HCT116 (cell line): ENCODE results near the gene F2R. TPM values are rescaled to one million over a fixed set of nuclear protein-coding genes. Genes with fewer than 3 reads are reported as not detected.

Experiments
- ATAC-seq: fragments of 200-7000 bp; cut with Tn5 transposase; 2 replicates; pipeline ENCODE4 v1.9.1; 2020; ENCODE audit warnings: mild to moderate bottlenecking, moderate library complexity
- BruUV-seq: library from RNA; stranded (reverse); fragments of 400-500 nt; replicated peaks from 2 replicates; lab custom pipeline; 2021; lab: Mats Ljungman, UMichigan
- CTCF ChIA-PET: fragments of 300-600 bp; sonication (Branson Sonifier 250); formaldehyde crosslinking; loops from one replicate; lab custom pipeline; 2021; ENCODE audit warnings: antibody characterized with exemption; lab: Charles Lee
- POLR2A ChIA-PET: fragments of 300-600, 350-600 bp; sonication (Branson Sonifier 250); formaldehyde crosslinking; loops from one replicate; lab custom pipeline; 2021; ENCODE audit warnings: antibody characterized with exemption; lab: Charles Lee
- RAD21 ChIA-PET, 2 experiments: fragments of 300-600 bp; sonication (Branson Sonifier 250); formaldehyde crosslinking; loops; one replicate each; lab custom pipeline; 2023; ENCODE audit warnings: low total read pairs in 2 of 2; ENCODE audit not compliant: uncharacterized antibody in 2 of 2, unreplicated experiment in 2 of 2, low non-redundant PET in 1 of 2; lab: Charles Lee
- DNase-seq: peaks from one replicate; pipeline ENCODE4 v3.0.0-alpha.2; 2010; ENCODE audit warnings: low read depth, low spot score
- H2AFZ ChIP-seq: fragments of 200-600 bp; shearing (Covaris generic), sonication (generic); 2 replicates; pipeline ENCODE4 v1.6.1; 2017; ENCODE audit warnings: low read depth, mixed run types, mixed read lengths, antibody characterized with exemption, low read length; ENCODE audit not compliant: poor library complexity, severe bottlenecking
- H3K27ac ChIP-seq: 2 replicates; pipeline ENCODE4 v1.5.1; 2012; ENCODE audit warnings: low read depth, low read length
- H3K27me3 ChIP-seq: fragments of 200-600 bp; sonication (generic); 2 replicates; pipeline ENCODE4 v1.6.1; 2016; ENCODE audit warnings: mixed run types, low read length, mixed read lengths; ENCODE audit not compliant: insufficient read depth
- H3K36me3 ChIP-seq, 2 experiments: fragments of 200-500 bp in 1 of 2; fragments of 200-600 bp in 1 of 2; sonication (Bioruptor generic) in 1 of 2; sonication (generic) in 1 of 2; 2 replicates each; pipeline versions ENCODE4 v1.5.1 to v1.6.1; 2014 to 2016; ENCODE audit warnings: low read length in 2 of 2, inconsistent platforms in 1 of 2, mixed read lengths in 1 of 2, mixed run types in 1 of 2; ENCODE audit not compliant: insufficient read depth in 2 of 2, control insufficient read depth in 1 of 2
- H3K4me1 ChIP-seq, 2 experiments: fragments of 200-600 bp in 1 of 2; sonication (generic) in 1 of 2; 2 replicates each; pipeline versions ENCODE4 v1.5.1 to v1.6.1; 2012 to 2017; ENCODE audit warnings: low read length in 2 of 2, inconsistent platforms in 1 of 2, mild to moderate bottlenecking in 1 of 2, mixed read lengths in 1 of 2, mixed run types in 1 of 2, moderate library complexity in 1 of 2; ENCODE audit not compliant: insufficient read depth in 2 of 2, control insufficient read depth in 1 of 2
- H3K4me2 ChIP-seq: fragments of 200-600 bp; sonication (generic); 2 replicates; pipeline ENCODE4 v1.6.1; 2017; ENCODE audit warnings: mixed run types, low read length, mixed read lengths
- H3K4me3 ChIP-seq, 2 experiments: fragments of 200-600 bp in 1 of 2; sonication (generic) in 1 of 2; replicated peaks in 1 of 2; 2 replicates each; pipeline ENCODE4 v1.5.1; 2011 to 2016; ENCODE audit warnings: low read length in 2 of 2, control low read depth in 1 of 2, low read depth in 1 of 2, mild to moderate bottlenecking in 1 of 2, mixed read lengths in 1 of 2, mixed run types in 1 of 2
- H3K79me2 ChIP-seq: fragments of 200-600 bp; sonication (generic); 2 replicates; pipeline ENCODE4 v1.6.1; 2017; ENCODE audit warnings: mild to moderate bottlenecking, mixed run types, low read length, moderate library complexity, mixed read lengths; ENCODE audit not compliant: insufficient read depth
- H3K9ac ChIP-seq: fragments of 200-600 bp; sonication (generic); 2 replicates; pipeline ENCODE4 v1.6.1; 2016; ENCODE audit warnings: low read length, mixed read lengths
- H3K9me2 ChIP-seq: fragments of 200-600 bp; sonication (generic), shearing (Covaris generic); 2 replicates; pipeline ENCODE4 v1.6.1; 2017; ENCODE audit warnings: mixed run types, mild to moderate bottlenecking, moderate library complexity; ENCODE audit not compliant: insufficient read depth
- H3K9me3 ChIP-seq, 2 experiments: fragments of 200-500 bp in 1 of 2; fragments of 200-600 bp in 1 of 2; sonication (Bioruptor generic) in 1 of 2; sonication (generic) in 1 of 2; 2 replicates each; pipeline ENCODE4 v1.6.1; 2014 to 2017; ENCODE audit warnings: low read length in 2 of 2, mixed read lengths in 2 of 2, inconsistent platforms in 1 of 2, low read depth in 1 of 2, mild to moderate bottlenecking in 1 of 2, mixed run types in 1 of 2, moderate library complexity in 1 of 2; ENCODE audit not compliant: control insufficient read depth in 1 of 2, insufficient read depth in 1 of 2
- H4K20me1 ChIP-seq: fragments of 200-600 bp; sonication (generic), shearing (Covaris generic); 2 replicates; pipeline ENCODE4 v1.6.1; 2017; ENCODE audit warnings: mixed run types, mild to moderate bottlenecking, moderate library complexity; ENCODE audit not compliant: insufficient read depth
- CBX3 ChIP-seq: IDR thresholded peaks from 2 replicates; pipeline ENCODE4 v1.6.1; 2012; ENCODE audit warnings: low read depth
- CEBPB ChIP-seq: IDR thresholded peaks from 2 replicates; pipeline ENCODE4 v1.6.1; 2012; ENCODE audit warnings: low read depth
- EGR1 ChIP-seq: IDR thresholded peaks from 2 replicates; pipeline ENCODE4 v1.6.1; 2012; ENCODE audit warnings: low read depth
- EZH2 ChIP-seq: fragments of 200-600 bp; sonication (generic); IDR thresholded peaks from 2 replicates; pipeline ENCODE4 v1.6.1; 2017; ENCODE audit warnings: antibody characterized with exemption, mixed run types
- EZH2phosphoT487 ChIP-seq: fragments of 200-600 bp; IDR thresholded peaks from 2 replicates; pipeline ENCODE4 v1.6.1; 2018; ENCODE audit warnings: antibody characterized with exemption, borderline replicate concordance
- FOSL1 ChIP-seq: IDR thresholded peaks from 2 replicates; pipeline ENCODE4 v1.6.1; 2012; ENCODE audit warnings: low read depth
- POLR2AphosphoS5 ChIP-seq: IDR thresholded peaks from 2 replicates; pipeline ENCODE4 v1.6.1; 2011; ENCODE audit warnings: mild to moderate bottlenecking, low read depth, low read length, moderate library complexity
- SP1 ChIP-seq: IDR thresholded peaks from 2 replicates; pipeline ENCODE4 v1.6.1; 2012; ENCODE audit warnings: low read depth
- ZFX ChIP-seq: fragments of 450-650 bp; IDR thresholded peaks from 2 replicates; pipeline ENCODE4 v1.6.1; 2017
- ZNF274 ChIP-seq: fragments of 200-500 bp; sonication (Bioruptor generic); IDR thresholded peaks from 2 replicates; pipeline ENCODE4 v1.6.1; 2014; ENCODE audit warnings: mild to moderate bottlenecking, low read depth, low read length, inconsistent platforms
- intact Hi-C: fragments of 100-400 bp; cut with micrococcal nuclease; formaldehyde crosslinking; loops from 2 replicates; pipeline ENCODE4 v1.10.0; 2022
- total RNA-seq: library from RNA; stranded (reverse); gene quantifications from one replicate; pipeline ENCODE4 v1.2.1, GENCODE V29; 2021; ENCODE audit not compliant: unreplicated experiment

The F2R gene
- total RNA-seq, 1 experiment from 2014 or later, result 16.6 TPM

- BruUV-seq, result no TSS peak
- Histone ChIP-seq H4K20me1 (no peaks in the 10 kb centered on the region), H3K79me2 (no peaks in the 10 kb centered on the region), H3K4me3 (no peak overlapping the region), H3K9me2 (no peaks in the 10 kb centered on the region), H3K9ac (no peak overlapping the region), H3K4me2 (no peak overlapping the region), H3K36me3 (no peaks in the 10 kb centered on the region), H3K27me3 (no peaks in the 10 kb centered on the region), H3K9me3 (no peaks in the 10 kb centered on the region), H2AFZ (no peak overlapping the region), H3K27ac (no peak overlapping the region), H3K4me1 (peaks cover 18 to 47% of the 10 kb centered on the region in 2 experiments)
- ChIA-PET POLR2A (interaction anchor here (1.2 kb wide), 1 partner anchor 8 kb away, joined by 3 read pairs; no protein-coding TSS in a partner anchor), RAD21 (no interaction called here), CTCF (interaction anchor here (1.4 kb wide), 1 partner anchor 8 kb away, joined by 12 read pairs; no protein-coding TSS in a partner anchor)
- TF ChIP-seq CBX3 (no peak), SP1 (no peak), ZNF274 (no peak), ZFX (no peak), POLR2AphosphoS5 (no peak), EGR1 (no peak), CEBPB (no peak), EZH2 (no peak), EZH2phosphoT487 (no peak), FOSL1 (no peak)
- DNase-seq (no peak), ATAC-seq (no peak)
- intact Hi-C loops, result no loop called here
Measured at GRCh38 chr5:76782444-76782843, 66.5 kb downstream of the F2R start.

Other genes starting within 250 kb of the F2R start
- gene F2RL2, start 92.7 kb upstream of the F2R start, total RNA-seq, result 0.07 TPM
- 119 TPM for gene F2RL1, start 102.9 kb downstream of the F2R start, total RNA-seq
- gene S100Z, start 133.9 kb downstream of the F2R start, total RNA-seq, result not detected
- gene CRHBP, start 236.9 kb downstream of the F2R start, total RNA-seq, result not detected